HL-60 (cell line): ENCODE results near the gene DYNLT4.

Source experiments
- DNase-seq, 2 experiments: peaks; one replicate each; pipeline ENCODE4 v3.0.0-alpha.2; 2010 to 2020; ENCODE audit warnings: low read depth in 1 of 2, low spot score in 1 of 2
- H3K27ac ChIP-seq: fragments of 250-450 bp; sonication (Bioruptor Pico); replicated peaks from 2 replicates; pipeline ENCODE4 v1.5.1; 2020; ENCODE audit warnings: mild to moderate bottlenecking, moderate library complexity
- H3K27me3 ChIP-seq: fragments of 250-450 bp; sonication (Bioruptor Pico); 2 replicates; pipeline ENCODE4 v1.5.1; 2021; ENCODE audit warnings: mild to moderate bottlenecking, moderate library complexity; ENCODE audit not compliant: insufficient read depth, poor library complexity, severe bottlenecking
- H3K4me3 ChIP-seq: replicated peaks from 2 replicates; pipeline ENCODE4 v1.5.1; 2011; ENCODE audit warnings: mild to moderate bottlenecking, control low read depth, low read length; ENCODE audit not compliant: insufficient read depth
- GABPA ChIP-seq: IDR thresholded peaks from 2 replicates; pipeline ENCODE4 v1.6.1; 2012; ENCODE audit warnings: low read depth
- POLR2AphosphoS5 ChIP-seq: IDR thresholded peaks from 2 replicates; pipeline ENCODE4 v1.6.1; 2012; ENCODE audit warnings: low read depth
- SPI1 ChIP-seq: IDR thresholded peaks from 2 replicates; pipeline ENCODE4 v1.6.1; 2012; ENCODE audit warnings: low read depth, mild to moderate bottlenecking, borderline replicate concordance
- TF ChIP-seq, protein P1 (sequence below): IDR thresholded peaks from 2 replicates; pipeline ENCODE4 v1.6.1; 2012; ENCODE audit warnings: low read depth; ENCODE audit not compliant: insufficient replicate concordance
- TF ChIP-seq, protein P2 (sequence below): IDR thresholded peaks from one replicate; pipeline ENCODE4 v1.5.1; 2011; ENCODE audit warnings: low read length, control low read depth, inconsistent platforms; ENCODE audit not compliant: insufficient read depth

Gene DYNLT4

DNA sequence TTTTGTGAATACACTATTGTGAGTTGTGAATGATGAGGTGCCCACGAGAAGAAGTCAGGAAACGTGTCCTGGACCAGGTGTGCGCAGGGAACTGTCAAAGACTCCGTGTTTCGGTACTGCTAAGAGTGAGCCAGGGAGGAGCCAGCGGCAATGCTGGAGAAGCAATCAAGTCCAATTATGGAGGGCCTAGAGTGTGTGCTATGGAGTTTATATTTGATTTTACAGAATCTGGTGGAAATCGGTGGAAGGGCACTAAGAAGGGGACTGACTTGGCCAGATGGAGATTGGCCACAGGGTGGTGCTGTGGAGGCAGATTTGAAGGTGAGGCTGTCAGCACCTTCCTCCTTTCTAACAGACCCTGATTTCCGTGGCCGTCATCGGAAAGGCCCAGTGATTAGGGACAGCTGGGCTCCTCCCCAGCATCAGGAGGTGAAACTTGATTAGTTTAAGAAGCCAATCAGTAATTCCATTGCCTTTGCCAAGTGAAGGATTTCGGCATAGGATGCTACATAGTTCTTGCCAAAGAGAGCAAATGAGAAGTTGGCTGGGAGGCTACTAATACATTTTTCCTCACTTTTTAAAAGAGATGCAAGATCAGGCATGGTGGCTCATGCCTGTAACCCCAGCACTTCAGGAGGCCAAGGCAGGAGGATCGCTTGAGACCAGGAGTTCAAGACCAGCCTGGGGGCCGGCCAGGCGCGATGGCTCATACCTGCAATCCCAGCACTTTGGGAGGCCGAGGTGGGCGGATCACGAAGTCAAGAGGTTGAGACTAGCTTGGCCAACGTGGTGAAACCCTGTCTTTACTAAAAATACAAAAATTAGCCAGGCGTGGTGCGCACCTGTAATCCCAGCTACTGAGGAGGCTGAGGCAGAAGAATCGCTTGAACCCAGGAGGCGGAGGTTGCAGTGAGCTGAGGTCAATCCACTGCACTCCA, 28.9 kb upstream of the DYNLT4 start:
- DNase-seq: peak in 1 of 2 experiments; percentile 87
- no peaks in the 10 kb centered on the region for H3K27me3 ChIP-seq
- TF ChIP-seq, protein P1, sequence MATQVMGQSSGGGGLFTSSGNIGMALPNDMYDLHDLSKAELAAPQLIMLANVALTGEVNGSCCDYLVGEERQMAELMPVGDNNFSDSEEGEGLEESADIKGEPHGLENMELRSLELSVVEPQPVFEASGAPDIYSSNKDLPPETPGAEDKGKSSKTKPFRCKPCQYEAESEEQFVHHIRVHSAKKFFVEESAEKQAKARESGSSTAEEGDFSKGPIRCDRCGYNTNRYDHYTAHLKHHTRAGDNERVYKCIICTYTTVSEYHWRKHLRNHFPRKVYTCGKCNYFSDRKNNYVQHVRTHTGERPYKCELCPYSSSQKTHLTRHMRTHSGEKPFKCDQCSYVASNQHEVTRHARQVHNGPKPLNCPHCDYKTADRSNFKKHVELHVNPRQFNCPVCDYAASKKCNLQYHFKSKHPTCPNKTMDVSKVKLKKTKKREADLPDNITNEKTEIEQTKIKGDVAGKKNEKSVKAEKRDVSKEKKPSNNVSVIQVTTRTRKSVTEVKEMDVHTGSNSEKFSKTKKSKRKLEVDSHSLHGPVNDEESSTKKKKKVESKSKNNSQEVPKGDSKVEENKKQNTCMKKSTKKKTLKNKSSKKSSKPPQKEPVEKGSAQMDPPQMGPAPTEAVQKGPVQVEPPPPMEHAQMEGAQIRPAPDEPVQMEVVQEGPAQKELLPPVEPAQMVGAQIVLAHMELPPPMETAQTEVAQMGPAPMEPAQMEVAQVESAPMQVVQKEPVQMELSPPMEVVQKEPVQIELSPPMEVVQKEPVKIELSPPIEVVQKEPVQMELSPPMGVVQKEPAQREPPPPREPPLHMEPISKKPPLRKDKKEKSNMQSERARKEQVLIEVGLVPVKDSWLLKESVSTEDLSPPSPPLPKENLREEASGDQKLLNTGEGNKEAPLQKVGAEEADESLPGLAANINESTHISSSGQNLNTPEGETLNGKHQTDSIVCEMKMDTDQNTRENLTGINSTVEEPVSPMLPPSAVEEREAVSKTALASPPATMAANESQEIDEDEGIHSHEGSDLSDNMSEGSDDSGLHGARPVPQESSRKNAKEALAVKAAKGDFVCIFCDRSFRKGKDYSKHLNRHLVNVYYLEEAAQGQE: no peak
- TF ChIP-seq SPI1 (no peak), POLR2AphosphoS5 (no peak), GABPA (no peak)
- TF ChIP-seq, protein P2, sequence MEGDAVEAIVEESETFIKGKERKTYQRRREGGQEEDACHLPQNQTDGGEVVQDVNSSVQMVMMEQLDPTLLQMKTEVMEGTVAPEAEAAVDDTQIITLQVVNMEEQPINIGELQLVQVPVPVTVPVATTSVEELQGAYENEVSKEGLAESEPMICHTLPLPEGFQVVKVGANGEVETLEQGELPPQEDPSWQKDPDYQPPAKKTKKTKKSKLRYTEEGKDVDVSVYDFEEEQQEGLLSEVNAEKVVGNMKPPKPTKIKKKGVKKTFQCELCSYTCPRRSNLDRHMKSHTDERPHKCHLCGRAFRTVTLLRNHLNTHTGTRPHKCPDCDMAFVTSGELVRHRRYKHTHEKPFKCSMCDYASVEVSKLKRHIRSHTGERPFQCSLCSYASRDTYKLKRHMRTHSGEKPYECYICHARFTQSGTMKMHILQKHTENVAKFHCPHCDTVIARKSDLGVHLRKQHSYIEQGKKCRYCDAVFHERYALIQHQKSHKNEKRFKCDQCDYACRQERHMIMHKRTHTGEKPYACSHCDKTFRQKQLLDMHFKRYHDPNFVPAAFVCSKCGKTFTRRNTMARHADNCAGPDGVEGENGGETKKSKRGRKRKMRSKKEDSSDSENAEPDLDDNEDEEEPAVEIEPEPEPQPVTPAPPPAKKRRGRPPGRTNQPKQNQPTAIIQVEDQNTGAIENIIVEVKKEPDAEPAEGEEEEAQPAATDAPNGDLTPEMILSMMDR: peak; percentile 81
- no peak overlapping the region for H3K4me3 ChIP-seq
- no peak overlapping the region for H3K27ac ChIP-seq

DNA sequence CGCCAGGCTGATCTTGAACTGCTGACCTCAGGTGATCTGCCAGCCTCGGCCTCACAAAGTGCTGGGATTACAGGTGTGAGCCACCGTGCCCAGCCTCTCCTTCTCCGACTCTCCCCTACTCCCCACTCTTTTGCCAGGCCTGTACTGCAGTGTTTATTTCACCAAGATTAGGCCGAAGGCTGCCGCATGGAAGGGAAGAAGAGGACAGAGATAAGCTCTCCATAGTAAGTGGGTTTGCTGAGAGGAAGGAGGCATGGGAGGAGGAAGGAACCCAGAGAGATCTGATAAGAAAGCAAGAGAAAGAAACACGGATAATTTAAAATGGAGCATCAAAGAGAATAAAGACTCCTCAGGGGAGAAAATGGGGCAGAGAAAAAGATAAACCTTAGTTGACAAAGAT, 27.2 kb upstream of the DYNLT4 start:
- H3K4me3 ChIP-seq: no peak overlapping the region
- TF ChIP-seq GABPA: no peak
- TF ChIP-seq POLR2AphosphoS5: no peak
- TF ChIP-seq, protein P1: no peak
- TF ChIP-seq SPI1: no peak
- TF ChIP-seq, protein P2: no peak
- no peaks in the 10 kb centered on the region for H3K27me3 ChIP-seq
- no peak for DNase-seq
- H3K27ac ChIP-seq: no peak overlapping the region

DNA sequence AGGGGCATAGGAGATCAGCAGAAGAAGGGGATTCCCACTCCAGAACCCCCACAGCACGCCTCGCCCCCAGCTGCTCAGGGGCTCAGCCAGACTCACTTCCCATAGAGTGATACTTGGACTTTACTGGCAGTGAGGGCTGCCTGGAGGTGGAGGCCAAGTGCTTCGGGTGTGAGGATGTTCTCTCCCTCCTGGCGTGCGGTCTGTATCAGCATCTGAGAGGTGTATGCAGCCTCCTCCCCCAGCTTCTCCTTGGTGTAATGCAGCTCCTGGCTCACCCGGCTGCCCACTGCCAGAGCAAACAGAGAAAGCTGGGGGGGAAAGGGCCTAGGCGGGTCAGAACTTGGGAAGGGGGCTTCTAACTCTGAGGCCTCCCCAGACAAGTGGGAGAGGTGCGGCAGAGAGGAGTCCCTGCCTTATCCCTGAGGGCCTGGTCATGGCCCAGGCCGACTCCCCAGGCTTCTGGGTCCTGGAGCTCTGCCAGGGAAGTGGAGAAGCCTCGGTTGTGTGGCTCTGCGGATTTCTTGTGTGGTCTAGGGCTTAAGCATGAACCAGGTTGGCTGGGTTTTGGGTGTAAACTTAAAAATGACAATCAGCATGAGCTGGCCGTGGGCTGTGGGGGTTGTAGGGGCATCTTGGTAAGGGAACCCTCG, 25.0 kb upstream of the DYNLT4 start:
- no peak for DNase-seq
- H3K27ac ChIP-seq: no peak overlapping the region
- H3K4me3 ChIP-seq: no peak overlapping the region
- TF ChIP-seq SPI1 (no peak), GABPA (no peak), POLR2AphosphoS5 (no peak)
- TF ChIP-seq, protein P1: no peak
- TF ChIP-seq, protein P2: no peak
- no peaks in the 10 kb centered on the region for H3K27me3 ChIP-seq
